GM19468 (cell line): Measurements from ENCODE around the gene CD52.
A peak's percentile ranks its signal among the peaks of the same experiment; 100 is the strongest.

Source experiments
- ATAC-seq: cut with Tn5 transposase; IDR thresholded peaks from one replicate; pipeline ENCODE4 v1.9.1; 2021; ENCODE audit warnings: mild to moderate bottlenecking, moderate library complexity, moderate number of reproducible peaks; ENCODE audit not compliant: unreplicated experiment; ENCODE audit errors: extremely low read depth

The CD52 gene

GRCh38 chr1:26317612-26318337 lies at the start of gene CD52:
Gene CD52, plus strand, starts transcription at chr1:26317958. Its CDS starts 60 bp downstream, at chr1:26318018.
- no peak for ATAC-seq

- no peak for ATAC-seq
Observed at GRCh38 chr1:26268290-26269197, 49.2 kb upstream of the CD52 start.

- ATAC-seq = no peak
Observed at GRCh38 chr1:26269198-26269550, 48.6 kb upstream of the CD52 start.

GRCh38 chr1:26274801-26275425 lies 42.8 kb upstream of the CD52 start:
- ATAC-seq = no peak

GRCh38 chr1:26275580-26276431 lies 42.0 kb upstream of the CD52 start:
- ATAC-seq = no peak

GRCh38 chr1:26276432-26276838 lies 41.3 kb upstream of the CD52 start:
- ATAC-seq = no peak

GRCh38 chr1:26277261-26277661 lies 40.5 kb upstream of the CD52 start:
- ATAC-seq = no peak

- ATAC-seq = no peak
Observed at GRCh38 chr1:26277719-26278118, 40.0 kb upstream of the CD52 start.

GRCh38 chr1:26278303-26278702 lies 39.5 kb upstream of the CD52 start:
- ATAC-seq = no peak

- no peak for ATAC-seq
Observed at GRCh38 chr1:26278724-26279455, 38.9 kb upstream of the CD52 start.

- peak; percentile 63 for ATAC-seq
Observed at GRCh38 chr1:26279456-26280332, 38.1 kb upstream of the CD52 start, which contains the start of gene SH3BGRL3. Gene SH3BGRL3, plus strand, starts transcription at chr1:26280086. Its CDS starts 70 bp downstream, at chr1:26280156.

GRCh38 chr1:26280333-26281042 lies 37.3 kb upstream of the CD52 start:
- no peak for ATAC-seq

GRCh38 chr1:26281091-26281958 lies 36.4 kb upstream of the CD52 start:
- no peak for ATAC-seq

- ATAC-seq = no peak
Observed at GRCh38 chr1:26281971-26282370, 35.8 kb upstream of the CD52 start.

- no peak for ATAC-seq
Observed at GRCh38 chr1:26282401-26282918, 35.3 kb upstream of the CD52 start.

- no peak for ATAC-seq
Observed at GRCh38 chr1:26283279-26283853, 34.4 kb upstream of the CD52 start.
